ENCODE measurements around the gene GRHL1.
A peak's percentile ranks its signal among the peaks of the same experiment; 100 is the strongest.
"Not testable (repeated sequence)": the region's sequence is repeated elsewhere in the genome, so short reads cannot be mapped to it uniquely, and the experiment has no call there.

GRHL1 gene

DNA sequence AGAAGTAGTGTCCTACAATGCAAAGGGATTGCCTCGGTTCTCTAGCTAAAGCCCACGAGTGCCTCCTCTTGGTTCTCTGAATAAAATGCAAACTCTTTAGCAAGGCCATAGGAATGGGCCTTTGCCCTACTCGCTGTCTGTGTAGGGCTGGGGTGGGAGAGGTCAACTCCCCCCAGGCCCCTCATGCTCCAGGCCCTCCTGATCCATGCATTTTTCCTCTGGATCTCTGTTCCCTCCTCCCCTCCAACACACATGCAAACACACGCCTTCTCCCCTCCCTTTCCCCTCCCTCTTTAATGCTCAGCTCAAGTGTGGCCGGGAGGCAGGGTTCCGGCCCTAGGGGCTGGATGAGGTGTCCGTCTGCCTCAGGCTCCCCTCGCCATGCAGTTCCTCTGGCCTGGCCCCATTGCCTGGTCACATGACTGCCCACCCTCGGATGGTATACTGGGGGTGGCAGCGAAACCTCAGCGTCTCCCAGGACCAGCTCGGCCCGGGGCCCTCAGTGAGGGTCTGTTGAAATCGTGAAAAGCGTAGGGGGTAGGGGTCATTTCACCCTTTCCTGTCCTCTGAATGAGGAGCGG is 77.0 kb downstream of the GRHL1 start:
- DNase-seq = peak; percentile 24

DNA sequence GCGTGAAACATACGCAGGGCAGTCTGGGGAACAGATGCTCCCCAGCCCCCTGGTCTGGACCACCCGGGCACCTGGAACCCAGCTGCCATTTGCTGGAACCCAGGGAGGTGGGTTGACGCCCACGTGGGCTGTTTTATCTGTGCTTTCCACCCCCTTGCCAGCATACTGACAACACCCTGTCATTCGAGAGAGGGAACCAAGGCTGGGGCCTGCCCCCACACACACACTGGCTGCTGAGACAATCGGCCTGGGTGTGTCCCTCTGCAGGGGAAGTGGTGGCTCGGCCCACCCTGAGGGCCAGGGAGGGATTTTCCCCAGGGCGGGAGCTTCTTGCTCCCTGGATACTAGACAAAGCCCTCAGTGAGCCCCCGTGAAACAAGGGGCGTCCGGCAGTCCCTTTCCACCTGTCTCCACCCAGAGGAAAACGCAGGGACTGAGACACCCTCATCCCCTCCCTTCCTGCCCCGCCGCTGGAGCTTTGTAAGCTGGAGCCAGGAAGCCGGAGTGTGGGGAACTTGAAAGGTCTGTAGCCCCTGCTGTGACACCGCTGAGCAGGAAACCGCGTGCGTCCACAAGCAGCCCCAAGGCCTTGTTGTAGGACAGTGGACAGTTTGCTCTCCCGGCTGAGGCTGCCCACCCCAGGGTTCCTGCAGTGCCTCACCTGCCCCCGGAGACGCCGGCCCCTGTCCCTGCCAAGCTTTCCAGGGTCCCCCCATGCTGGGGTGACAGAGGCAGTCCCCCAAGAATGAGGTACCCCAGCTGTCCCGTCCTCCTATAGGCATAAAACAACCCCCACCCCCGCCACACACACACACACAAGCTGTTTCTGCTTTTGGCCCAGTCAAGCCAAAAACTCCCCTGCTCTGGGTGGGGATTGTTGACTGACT is 77.7 kb downstream of the GRHL1 start:
- DNase-seq = peak; percentile 98

DNA sequence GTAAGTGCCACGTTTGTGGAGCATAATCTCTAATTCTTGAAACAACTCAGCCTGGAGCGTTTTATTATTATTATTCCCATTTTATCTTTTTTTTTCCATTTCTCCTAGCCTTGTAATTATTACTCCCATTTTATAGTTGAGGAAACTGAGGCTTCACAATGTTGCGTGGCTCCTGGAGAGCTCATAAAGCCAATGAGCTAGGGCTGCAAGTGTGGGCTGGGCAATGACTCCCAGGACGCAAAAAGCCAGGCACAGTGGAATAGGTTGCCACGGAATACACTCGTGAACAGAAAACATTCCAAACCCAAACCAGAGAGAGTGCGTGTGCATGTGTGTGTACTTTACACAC is 78.4 kb downstream of the GRHL1 start:
- no peak for DNase-seq

DNA sequence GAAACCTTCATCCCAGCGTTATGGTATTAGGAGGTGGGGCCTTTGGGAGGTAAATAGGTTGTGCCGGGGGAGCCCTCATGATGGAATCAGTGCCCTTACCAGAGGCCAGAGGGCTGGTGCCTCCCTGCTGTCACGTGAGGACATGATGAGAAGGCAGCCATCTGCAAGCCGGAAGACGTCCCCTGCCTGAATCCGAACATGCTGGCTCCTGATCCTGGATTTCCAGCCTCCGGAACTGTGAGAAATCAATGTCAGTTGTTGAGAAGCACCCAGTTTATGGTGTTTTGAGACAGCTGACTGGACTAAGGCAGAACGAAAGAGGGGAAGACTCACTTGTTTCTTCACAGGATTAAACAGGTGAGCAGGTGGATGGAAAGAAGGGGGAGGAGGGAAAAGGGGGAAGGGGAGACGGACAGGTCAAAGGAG is 78.8 kb downstream of the GRHL1 start:
- DNase-seq = peak; percentile 30

DNA sequence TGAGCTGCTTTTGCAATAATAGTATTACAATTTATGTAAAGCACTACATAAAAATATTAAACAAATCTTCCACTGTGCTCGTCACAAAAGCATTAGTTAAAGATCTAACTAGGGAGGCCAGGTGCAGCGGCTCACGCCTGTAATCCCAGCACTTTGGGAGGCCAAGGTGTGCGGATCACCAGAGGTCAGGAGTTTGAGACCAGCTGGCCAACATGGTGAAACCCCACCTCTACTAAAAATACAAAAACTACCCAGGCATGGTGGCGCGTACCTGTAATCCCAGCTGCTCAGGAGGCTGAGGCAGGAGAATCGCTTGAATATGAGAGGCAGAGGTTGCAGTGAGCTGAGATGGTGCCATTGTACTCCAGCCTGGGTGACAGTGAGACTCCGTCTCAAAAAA is 79.3 kb downstream of the GRHL1 start:
- DNase-seq = not testable (repeated sequence)

DNA sequence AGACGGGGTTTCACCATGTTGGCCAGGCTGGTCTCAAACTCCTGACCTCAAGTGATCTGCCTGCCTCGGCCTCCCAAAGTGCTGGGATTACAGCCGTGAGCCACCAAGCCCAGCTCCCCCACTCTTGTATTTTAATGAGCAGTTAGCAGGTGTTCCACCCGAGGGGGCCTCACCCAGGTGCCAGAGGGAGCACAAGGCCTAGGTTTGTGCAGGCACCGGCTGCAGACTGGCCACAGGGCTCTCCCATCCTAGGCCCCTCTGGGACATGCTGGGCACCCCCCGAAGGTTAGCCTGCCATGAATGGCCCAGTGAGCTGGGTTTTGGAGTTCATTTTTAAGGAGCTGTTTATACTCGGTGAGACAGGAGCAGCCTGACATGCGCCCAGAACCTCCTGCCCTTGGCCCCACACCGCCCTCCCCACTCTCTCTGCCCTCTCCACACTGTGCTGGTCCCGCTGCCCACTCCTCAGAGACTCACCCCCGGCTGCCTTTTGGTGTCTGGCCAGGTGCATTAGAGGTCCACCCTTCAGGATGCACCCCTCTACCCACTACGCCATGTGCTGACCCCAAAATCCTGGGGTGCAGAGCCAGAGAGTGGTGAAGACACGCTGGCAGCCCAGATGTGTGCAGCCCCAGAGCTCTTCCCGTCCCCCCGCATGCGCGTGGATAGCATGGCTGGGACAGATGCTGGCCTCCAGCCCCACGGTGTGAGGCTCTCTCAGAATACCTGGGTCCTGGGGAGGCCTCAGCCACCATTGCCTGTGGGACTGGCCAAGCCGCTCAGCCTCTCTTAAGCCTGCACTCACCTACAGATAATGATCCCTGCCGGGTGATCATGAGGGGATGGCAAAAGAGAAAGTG is 80.6 kb downstream of the GRHL1 start:
- no peak for DNase-seq

DNA sequence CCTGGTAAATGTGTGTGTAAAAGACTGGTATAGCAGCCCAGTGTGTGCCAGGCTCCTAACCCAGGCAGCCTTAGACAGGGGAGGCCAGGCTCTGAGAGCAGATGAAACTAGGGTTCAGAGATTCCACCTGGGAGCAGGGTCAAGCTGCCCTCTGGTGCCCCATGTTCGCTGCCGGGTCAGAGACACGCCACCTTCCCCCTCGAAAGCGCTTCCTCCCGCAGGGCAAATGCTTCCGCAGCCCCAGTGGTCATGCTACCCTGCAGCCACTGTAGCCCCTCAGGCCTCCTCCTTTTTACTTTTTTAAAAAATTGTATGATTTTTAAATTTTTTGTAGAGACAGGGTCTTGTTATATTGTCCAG is 81.2 kb downstream of the GRHL1 start:
- DNase-seq = no peak

DNA sequence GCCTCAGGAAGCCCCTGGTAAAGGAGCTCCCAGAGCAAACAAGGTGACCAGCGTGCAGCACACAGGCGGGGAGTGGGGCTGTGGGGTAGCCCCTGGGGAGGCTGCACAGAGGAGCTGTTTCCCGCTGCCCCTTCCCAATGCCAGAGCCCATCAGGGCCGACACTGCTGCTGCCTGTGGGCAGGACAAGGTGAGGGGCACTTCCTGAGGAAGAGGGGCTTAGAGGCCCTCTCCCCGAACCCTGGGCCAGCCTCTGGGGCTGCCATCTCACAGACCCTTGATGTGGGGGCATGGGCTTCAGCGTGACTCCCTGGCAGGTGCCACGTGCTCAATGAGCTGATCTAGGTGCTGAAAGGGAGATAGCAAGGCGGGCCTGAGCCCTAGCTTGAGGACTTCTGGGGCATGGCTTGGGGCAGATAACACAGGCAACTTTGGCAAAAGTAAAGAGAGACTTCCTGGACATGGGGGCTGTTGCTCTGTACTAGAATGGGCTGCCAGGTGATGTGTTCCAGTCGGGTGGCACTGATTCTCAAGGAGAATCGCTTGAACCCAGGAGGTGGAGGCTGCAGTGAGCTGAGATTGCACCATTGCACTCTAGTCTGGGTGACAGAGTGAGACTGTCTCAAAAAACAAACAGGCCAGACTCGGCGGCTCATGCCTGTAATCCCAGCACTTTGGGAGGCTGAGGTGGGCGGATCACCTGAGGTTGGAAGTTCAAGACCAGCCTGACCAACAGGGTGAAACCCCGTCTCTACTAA is 81.9 kb downstream of the GRHL1 start:
- DNase-seq = peak; percentile 79

DNA sequence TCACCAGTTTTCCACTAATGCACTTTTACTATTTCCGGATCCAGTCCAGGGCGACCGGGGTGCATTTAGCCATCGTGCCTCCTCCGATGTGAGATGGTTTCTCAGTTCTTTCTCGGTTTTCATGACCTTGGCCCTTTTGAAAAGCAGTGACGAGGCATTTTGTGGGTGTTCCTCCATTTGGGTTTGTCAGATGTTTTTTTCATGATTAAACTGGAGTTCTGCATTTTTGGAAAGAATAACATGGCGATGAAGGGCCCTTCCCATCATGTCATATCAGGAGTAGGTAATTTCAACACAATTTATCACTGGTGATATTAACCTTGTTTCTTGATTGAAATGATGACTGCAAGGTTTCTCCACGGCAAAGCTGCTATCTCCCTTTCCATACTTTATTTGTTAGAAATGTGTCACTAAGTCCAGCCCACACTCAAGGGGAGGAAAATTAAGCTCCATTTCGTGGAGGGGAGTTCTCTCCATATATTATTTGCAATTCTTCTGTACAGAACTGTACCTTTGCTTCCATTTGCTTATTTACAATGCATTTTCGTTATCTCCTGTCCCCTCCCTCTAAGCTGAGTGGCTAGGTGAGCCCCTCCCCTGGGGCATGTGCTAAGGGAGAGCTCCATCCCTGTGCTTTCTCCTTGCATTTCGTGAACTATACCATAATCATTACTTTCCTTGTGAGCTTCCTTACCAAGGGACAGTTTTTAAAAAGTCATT is 83.0 kb downstream of the GRHL1 start:
- DNase-seq = peak; percentile 33

DNA sequence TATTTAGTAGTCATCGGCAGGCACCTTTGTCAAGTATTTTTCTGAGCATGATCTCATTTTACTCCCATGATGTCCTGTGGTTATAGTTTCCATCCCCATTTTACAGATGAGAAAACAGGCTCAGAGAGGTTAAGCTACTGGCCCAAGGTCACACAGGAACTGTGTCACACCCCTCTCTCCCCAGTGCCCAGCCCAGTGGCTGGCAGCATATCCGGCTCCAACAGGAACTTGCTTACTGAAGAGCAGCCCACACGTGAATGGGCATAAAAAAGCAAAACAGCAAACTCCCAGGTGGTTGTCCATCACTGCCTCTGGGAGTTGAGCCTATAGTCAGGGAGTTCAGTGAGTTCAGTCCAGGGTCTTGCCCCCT is 83.5 kb downstream of the GRHL1 start:
- no peak for DNase-seq

DNA sequence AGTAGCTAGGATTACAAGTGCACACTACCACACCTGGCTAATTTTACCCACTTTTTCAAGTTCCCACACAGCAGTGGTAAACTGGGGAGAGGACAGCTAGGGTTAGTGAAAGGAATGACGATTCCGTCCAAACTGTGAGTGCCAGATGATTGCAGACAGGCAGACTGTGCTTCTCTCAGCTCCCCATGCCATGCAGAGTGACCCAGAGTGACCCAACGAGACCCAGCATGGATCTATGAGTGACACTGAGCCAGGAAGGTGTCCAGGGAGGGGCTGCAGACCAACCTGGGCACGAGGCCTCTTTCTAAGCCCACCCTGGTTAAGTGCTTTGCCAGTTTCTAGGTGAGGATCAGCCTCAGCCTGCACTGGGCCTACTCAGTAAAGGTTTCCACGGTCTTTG is 84.1 kb downstream of the GRHL1 start:
- DNase-seq = no peak

DNA sequence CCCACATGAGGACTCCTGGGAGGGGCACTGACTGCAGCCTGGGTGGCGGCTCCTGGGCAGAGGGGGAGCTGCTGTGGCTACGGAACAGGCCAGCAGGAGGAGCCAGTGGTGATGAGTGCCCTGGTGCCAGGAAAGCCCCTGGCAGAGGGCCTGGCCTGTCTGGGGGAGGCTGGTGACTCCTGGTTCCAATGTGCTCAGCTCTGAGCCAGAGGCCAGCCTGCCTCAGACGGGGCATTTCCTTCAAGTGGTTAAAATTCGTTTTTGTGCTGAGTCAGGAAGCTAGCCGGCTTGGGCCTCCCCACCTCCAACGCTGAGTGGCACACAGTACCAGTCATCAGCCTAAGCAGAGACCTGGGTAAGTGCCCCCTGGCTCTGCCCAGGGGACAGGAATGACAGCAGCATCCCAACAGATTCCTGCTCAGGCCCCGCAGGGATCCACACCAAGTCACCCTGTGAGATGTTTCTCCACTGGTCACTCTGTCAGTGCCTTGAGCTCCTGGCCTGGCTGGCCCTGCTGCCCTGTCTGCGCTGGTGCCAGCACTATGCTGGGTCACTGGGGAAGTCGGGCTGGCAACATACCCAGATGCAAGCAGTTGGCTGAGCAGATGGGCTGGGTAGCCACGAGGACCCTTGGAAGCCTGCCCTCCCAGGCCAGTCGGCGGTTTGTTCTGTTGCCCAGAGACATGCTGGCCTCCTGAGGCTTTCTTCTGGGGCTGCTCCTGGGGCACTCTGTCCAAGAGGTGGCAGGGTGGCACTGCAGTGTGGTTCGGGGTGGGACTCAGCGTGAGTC is 84.8 kb downstream of the GRHL1 start:
- peak; percentile 82 for DNase-seq

DNA sequence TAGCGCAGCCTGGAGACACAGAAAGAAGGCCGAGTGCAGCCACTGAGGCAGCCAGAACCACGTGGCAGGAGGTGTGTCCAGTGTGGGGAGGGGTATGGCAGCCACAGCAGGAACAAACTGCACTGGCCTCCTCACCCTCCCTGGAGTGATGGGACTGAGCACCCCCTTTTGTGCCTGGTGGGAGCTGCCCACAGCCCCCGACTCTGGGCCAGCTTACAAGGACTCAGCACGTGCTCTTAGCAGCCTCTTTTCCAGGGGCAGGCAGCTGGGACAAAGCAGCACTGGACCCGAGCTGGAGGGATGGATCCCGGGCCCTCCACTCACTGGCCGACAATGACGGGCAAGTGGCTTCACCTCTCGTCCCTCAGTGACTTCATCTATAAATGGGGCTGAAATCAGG is 86.6 kb downstream of the GRHL1 start:
- DNase-seq = no peak

DNA sequence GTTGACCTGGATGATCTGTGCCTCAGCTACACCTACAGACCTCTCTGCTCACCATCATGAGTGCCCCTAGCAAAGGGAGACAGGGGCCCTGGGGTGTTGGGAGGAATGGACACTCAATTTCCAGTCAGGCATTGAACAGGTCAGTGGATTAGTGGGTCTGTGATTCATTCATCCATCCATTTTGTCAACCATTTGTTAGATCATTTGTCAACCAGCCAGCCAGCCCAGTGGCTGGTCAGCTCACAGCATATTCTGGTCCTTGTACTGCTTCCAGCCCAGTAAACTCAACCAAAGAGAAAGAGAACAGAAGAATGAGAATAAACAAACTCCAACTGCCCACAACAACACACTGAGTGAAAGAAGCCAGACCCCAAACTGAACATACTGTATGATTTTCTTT is 87.2 kb downstream of the GRHL1 start:
- DNase-seq = no peak

DNA sequence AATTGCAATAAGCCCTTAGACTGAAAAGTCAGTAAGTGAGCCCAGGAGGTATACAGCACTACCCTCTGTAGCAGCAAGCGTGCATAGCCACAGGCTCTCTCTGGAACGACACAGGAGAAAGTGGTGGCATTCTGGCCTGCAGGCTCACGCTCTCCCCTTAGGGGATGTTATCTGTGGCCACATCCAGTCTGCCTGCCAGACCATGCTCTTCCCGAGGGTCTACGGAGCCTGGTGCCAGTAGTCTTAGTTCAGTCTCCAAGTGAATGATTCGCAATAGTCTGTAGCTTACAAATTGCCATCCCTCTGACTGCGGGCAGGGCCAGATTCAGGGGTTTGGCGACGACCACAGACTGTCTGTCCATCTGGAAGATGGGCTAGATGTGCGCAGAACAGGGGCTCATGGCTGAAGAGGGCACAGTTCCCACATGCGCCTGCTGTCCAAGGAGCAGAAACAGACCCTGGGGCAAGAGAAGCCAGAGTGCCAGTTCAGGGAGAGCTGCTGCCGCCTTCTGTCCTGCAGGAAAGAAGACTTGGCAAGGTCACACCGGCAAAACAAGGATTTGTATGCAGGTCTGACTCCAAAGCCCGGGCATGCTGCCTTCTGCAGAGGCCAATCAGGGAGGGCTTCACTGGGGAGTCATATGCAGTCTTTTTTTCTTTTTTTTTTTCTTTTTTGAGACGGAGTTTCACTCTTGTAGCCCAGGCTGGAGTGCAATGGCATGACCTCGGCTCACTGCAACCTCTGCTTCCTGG is 88.3 kb downstream of the GRHL1 start:
- DNase-seq = no peak

DNA sequence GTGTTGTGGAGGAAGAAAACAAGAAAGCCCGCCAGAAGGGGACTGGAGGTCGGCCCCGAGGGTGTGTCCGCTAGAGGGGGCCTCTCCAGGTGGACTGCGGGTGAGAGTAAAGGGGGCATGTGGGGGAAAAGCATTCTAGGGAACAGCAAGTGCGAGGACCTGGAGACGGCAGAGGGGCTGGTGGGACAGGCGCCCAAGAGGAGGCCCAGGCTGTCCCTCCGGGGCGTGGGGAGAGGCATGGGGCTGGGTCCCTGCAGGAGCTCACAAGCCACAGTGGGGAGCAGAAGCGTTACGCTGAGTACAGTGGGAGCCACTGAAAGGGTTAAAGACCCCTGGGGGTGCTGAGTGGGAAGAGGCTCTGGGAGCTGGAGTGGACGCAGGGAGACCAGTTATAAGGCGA is 90.2 kb downstream of the GRHL1 start:
- DNase-seq = no peak

DNA sequence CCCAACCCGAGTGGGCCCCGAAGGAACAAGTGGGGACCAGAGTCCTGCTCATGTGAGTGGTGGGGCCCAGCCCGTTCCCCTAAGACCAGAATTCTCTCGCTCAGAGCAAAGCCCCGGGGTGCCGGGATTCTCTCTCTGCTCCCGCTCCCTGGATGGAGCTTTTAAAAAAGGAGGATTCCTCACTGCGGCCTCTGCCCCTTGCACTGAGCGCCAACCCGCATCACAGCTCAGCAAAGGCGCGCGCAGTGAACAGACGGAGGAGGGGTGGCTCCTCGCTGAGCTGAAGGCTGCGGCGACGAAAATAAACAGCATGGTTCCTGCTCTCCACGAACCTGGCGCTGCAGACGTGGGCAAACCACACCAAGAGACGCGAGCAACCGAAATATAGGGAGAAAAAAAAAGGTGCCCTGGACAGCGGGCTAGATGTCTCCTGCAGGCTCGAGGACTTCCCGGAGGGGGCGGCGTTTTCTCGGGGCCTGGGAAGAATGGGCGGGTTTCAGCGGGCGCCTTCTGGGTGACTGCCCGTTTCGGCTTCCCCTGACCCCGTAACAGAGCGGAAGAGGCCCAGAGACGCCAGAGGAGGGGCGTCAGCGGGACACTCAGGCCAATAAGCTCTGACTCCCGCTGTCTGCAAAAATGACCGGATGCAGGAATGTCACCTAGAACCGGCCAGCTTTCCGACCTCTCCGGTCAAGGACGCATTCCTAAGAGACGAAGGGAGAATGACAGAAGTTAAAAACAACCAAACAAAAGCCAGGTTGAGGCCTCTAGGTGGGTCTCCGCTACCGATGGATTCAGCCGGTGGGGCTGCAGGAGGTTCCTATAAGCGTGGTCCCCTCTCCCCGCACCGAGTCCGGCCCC is 91.0 kb downstream of the GRHL1 start:
- DNase-seq = peak; percentile 50

DNA sequence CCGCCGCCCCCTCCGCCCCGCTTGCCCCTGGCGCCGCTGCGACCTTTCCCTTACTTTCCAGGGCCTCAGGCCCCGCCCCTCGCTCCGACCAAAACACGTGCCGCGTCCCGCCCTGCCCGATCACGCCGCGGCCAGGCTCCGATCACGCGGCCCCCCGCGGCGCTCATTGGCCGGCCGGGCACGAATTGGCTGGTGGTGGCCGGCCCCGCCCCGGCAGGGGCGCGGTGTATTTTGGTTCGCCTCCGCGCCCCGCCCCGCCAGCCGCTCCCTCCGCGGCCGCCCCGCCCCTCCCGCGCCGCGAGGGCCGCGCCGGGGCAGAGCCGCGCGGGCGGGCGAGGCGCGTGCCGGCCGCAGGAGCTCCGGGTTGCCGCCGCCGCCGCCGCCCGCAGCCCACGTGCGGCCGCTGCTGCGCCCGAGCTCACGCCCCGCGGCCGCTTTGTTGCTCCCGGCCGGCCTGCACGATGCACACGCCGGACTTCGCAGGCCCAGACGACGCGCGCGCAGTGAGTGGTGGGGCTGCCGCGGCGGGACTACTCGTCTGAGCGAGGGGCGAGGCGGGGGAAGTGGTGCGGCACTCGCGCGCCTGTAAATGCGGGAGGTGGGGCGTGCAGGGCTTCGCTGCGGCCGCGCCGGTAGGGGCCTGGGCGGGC is 91.9 kb downstream of the GRHL1 start, which contains the start of gene KLF11:
KLF11 (plus strand) TSS at position 295 of the 650 bp plus-strand sequence; CDS start at position 462, 167 bp downstream.
- DNase-seq = peak; percentile 93

All from hematopoietic multipotent progenitor cell treated with erythropoietin and hydrocortisone succinate and interleukin-3 and kit ligand, for 4 days (in vitro differentiated cells).